ENCODE data around the gene GGCX.

Gene GGCX

DNA sequence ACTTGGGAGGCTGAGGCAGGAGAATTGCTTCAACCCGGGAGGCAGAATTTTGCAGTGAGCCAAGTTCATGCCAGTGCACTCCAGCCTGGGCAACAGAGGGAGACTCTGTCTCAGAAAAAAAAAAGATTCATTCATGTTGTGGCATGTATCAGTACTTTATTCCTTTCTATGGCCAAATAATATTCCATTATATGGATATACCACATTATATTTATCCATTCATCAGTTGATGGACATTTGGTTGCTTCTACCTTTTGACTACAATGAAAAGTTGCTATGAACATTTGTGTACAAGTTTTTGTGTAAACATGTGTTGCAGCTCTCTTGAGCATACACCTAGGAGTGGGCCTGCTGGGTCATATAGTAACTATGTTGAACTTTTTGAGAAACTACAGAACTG is 31.5 kb downstream of the GGCX start:
- H3K27me3 Mint-ChIP-seq (ENCODE audit: low read depth): peaks cover 3% of the 10 kb centered on the region
- no peaks in the 10 kb centered on the region for H3K36me3 Mint-ChIP-seq (ENCODE audit: low read depth)
- H3K4me3 Mint-ChIP-seq: no peak overlapping the region
- TF ChIP-seq, protein P1, sequence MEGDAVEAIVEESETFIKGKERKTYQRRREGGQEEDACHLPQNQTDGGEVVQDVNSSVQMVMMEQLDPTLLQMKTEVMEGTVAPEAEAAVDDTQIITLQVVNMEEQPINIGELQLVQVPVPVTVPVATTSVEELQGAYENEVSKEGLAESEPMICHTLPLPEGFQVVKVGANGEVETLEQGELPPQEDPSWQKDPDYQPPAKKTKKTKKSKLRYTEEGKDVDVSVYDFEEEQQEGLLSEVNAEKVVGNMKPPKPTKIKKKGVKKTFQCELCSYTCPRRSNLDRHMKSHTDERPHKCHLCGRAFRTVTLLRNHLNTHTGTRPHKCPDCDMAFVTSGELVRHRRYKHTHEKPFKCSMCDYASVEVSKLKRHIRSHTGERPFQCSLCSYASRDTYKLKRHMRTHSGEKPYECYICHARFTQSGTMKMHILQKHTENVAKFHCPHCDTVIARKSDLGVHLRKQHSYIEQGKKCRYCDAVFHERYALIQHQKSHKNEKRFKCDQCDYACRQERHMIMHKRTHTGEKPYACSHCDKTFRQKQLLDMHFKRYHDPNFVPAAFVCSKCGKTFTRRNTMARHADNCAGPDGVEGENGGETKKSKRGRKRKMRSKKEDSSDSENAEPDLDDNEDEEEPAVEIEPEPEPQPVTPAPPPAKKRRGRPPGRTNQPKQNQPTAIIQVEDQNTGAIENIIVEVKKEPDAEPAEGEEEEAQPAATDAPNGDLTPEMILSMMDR (IDR thresholded peaks at IDR 0.05; ENCODE audit: unreplicated experiment in 3 of 3): no peak
- peaks cover 23% of the 10 kb centered on the region for H3K4me1 Mint-ChIP-seq
- no peak overlapping the region for H3K27ac Mint-ChIP-seq
- H3K9me3 Mint-ChIP-seq: peaks cover 3% of the 10 kb centered on the region

DNA sequence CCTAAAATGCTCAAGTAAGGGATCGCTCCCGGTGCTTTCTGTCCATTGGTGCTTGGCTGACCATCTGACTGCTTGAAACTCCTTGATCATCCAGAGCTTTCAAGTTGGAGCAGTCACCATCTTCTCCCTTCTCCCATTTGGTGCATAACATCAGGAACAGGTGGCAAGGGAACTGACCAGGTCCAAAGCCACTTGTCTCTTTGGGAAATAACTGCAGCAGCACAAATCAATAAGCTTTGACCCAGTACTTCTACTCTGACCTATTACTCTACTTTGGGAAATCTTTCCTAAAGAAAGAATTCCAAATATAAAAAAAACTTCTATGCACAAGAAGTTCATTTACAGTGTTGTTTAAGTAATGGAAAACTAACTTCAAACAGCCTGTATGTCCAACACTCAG is 32.9 kb downstream of the GGCX start:
- H3K4me1 Mint-ChIP-seq: peaks cover 34% of the 10 kb centered on the region
- H3K4me3 Mint-ChIP-seq: no peak overlapping the region
- peaks cover 3% of the 10 kb centered on the region for H3K27me3 Mint-ChIP-seq (ENCODE audit: low read depth)
- H3K27ac Mint-ChIP-seq: no peak overlapping the region
- TF ChIP-seq, protein P1 (IDR thresholded peaks at IDR 0.05; ENCODE audit: unreplicated experiment in 3 of 3): no peak
- H3K9me3 Mint-ChIP-seq: peaks cover 3% of the 10 kb centered on the region
- H3K36me3 Mint-ChIP-seq (ENCODE audit: low read depth): no peaks in the 10 kb centered on the region

DNA sequence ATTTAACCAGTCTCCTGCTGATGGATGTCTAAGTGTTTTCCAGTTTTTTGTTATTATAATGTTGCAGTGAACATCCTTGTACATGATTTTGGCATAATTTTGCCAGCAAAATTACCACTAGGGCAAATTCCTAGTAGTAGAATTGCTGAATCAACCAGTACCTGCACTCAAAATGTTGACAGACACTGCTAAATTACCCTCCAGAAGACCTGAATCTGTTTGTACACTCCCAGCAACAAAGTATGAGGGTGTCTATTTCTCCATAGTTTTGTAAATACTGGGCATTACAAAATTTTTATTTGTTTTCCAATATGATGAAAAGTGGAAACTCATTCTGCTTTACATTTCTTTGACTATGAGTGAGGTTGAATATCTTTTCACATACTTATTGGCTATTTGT is 33.5 kb downstream of the GGCX start:
- peaks cover 40% of the 10 kb centered on the region for H3K4me1 Mint-ChIP-seq
- peaks cover 3% of the 10 kb centered on the region for H3K9me3 Mint-ChIP-seq
- peaks cover 3% of the 10 kb centered on the region for H3K27me3 Mint-ChIP-seq (ENCODE audit: low read depth)
- H3K4me3 Mint-ChIP-seq: no peak overlapping the region
- H3K36me3 Mint-ChIP-seq (ENCODE audit: low read depth): no peaks in the 10 kb centered on the region
- no peak overlapping the region for H3K27ac Mint-ChIP-seq
- TF ChIP-seq, protein P1 (IDR thresholded peaks at IDR 0.05; ENCODE audit: unreplicated experiment in 3 of 3): no peak

DNA sequence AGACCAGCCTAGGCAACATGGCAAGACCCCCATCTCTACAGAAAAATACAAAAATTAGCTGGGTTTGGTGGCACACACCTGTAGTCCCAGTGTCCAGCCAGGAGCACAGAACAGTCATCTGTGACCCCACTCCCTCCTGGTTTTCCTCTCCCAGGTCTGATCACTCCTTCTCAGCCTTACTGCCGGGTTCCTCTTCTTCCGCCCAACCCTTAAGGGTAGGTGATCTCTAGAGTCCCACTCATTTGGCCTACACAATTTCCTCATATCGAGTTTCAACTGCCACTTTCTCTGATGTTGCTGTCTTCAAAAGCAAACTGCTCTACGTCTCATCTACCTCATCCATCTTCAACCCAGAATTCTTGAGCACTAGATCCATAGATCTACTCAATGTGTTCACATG is 35.7 kb downstream of the GGCX start:
- Mint-ChIP-seq H3K4me3 (no peak overlapping the region), H3K36me3 (ENCODE audit: low read depth) (no peaks in the 10 kb centered on the region), H3K4me1 (peaks cover 40% of the 10 kb centered on the region), H3K27me3 (ENCODE audit: low read depth) (peaks cover 3% of the 10 kb centered on the region), H3K9me3 (peaks cover 3% of the 10 kb centered on the region), H3K27ac (peak overlapping the region in 2 of 3 experiments; percentile 78 to 79)
- TF ChIP-seq, protein P1 (IDR thresholded peaks at IDR 0.05; ENCODE audit: unreplicated experiment in 3 of 3): no peak

DNA sequence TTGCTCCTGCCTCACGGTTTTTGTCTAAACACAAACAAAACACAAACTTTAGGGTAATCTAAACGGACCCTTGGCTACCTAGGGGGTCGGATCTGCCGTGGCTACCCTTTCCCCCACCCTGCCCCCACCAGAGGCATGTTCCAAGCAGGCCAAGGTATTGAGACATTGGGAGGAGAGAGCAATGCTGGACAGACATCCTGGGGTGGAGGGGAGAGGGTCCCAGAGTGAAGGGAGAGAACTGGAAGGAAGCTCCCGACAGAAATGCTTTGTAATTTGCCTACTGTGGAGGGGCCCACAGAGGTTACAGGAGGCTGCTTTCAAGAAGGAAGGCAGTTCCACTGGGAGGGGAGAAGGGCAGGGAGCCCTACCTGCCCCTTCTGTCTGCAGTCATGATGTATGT is 36.3 kb downstream of the GGCX start:
- H3K27me3 Mint-ChIP-seq (ENCODE audit: low read depth): peaks cover 3% of the 10 kb centered on the region
- TF ChIP-seq, protein P1 (IDR thresholded peaks at IDR 0.05; ENCODE audit: unreplicated experiment in 3 of 3): no peak
- peak overlapping the region; percentile 76 to 79 (median 78) for H3K27ac Mint-ChIP-seq
- peaks cover 40% of the 10 kb centered on the region for H3K4me1 Mint-ChIP-seq
- H3K4me3 Mint-ChIP-seq: no peak overlapping the region
- no peaks in the 10 kb centered on the region for H3K36me3 Mint-ChIP-seq (ENCODE audit: low read depth)
- H3K9me3 Mint-ChIP-seq: peaks cover 3% of the 10 kb centered on the region

DNA sequence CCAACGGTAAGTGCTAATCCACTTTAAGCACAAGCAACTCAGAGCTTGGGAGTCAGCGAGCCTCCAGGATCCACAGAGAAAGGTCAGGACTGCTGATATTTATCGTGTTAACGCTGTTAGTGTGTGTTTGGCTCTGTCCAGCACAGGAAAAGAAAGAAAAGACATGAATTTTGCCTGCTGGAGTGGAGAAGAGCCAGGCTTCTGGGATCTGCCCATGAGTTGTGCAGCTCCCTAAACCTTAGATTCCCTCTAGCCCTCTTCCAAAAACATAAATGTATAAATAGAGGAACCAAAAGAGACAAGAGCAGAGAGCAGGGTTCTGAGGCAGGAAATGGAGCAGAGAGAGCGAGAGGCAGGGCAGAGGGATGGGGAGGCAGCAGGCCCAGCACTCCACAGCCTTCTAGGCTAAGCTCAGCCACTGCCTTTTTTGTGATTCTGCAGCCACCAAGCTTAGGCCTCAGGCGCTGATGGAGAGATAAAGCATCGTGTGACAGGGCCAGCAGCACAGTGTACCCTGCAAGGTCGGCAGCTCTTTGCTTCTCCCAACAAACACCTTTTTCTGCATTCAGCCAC is 36.9 kb downstream of the GGCX start:
- H3K36me3 Mint-ChIP-seq (ENCODE audit: low read depth): no peaks in the 10 kb centered on the region
- peaks cover 40% of the 10 kb centered on the region for H3K4me1 Mint-ChIP-seq
- H3K9me3 Mint-ChIP-seq: peaks cover 3% of the 10 kb centered on the region
- TF ChIP-seq, protein P1 (IDR thresholded peaks at IDR 0.05; ENCODE audit: unreplicated experiment in 3 of 3): no peak
- H3K27ac Mint-ChIP-seq: peak overlapping the region; percentile 76 to 79 (median 78)
- no peak overlapping the region for H3K4me3 Mint-ChIP-seq
- H3K27me3 Mint-ChIP-seq (ENCODE audit: low read depth): peaks cover 3% of the 10 kb centered on the region

All from nephron (organoid).